Measurements from ENCODE around the gene DOK7. TPM values are rescaled to one million over a fixed set of nuclear protein-coding genes. Genes with fewer than 3 reads are reported as not detected.

The DOK7 gene
- total RNA-seq, 2 donors from 2014 or later = 6.3 to 7.0 TPM

- ATAC-seq (no peak), DNase-seq (no peak)
- Histone ChIP-seq H3K27ac (no peak overlapping the region), H3K27me3 (no peaks in the 10 kb centered on the region), H3K36me3 (replicated peaks in 1 of 2; ENCODE audit: insufficient read depth in 1 of 2, low read depth in 2 of 2) (no peaks in the 10 kb centered on the region), H3K4me3 (no peak overlapping the region), H3K4me1 (no peaks in the 10 kb centered on the region), H3K9me3 (no peaks in the 10 kb centered on the region)
- TF ChIP-seq, protein P1, sequence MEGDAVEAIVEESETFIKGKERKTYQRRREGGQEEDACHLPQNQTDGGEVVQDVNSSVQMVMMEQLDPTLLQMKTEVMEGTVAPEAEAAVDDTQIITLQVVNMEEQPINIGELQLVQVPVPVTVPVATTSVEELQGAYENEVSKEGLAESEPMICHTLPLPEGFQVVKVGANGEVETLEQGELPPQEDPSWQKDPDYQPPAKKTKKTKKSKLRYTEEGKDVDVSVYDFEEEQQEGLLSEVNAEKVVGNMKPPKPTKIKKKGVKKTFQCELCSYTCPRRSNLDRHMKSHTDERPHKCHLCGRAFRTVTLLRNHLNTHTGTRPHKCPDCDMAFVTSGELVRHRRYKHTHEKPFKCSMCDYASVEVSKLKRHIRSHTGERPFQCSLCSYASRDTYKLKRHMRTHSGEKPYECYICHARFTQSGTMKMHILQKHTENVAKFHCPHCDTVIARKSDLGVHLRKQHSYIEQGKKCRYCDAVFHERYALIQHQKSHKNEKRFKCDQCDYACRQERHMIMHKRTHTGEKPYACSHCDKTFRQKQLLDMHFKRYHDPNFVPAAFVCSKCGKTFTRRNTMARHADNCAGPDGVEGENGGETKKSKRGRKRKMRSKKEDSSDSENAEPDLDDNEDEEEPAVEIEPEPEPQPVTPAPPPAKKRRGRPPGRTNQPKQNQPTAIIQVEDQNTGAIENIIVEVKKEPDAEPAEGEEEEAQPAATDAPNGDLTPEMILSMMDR (IDR thresholded peaks at IDR 0.05) = no peak
- TF ChIP-seq POLR2A (IDR thresholded peaks at IDR 0.05) = no peak
- WGBS, 2 donors = 91 to 98% methylated on average over 10 to 23 of the region's 24 CpGs
- intact Hi-C loops (cut with DNase I) = no loop called here
Observed at GRCh38 chr4:3426465-3427133, 36.5 kb upstream of the DOK7 start.

DNA sequence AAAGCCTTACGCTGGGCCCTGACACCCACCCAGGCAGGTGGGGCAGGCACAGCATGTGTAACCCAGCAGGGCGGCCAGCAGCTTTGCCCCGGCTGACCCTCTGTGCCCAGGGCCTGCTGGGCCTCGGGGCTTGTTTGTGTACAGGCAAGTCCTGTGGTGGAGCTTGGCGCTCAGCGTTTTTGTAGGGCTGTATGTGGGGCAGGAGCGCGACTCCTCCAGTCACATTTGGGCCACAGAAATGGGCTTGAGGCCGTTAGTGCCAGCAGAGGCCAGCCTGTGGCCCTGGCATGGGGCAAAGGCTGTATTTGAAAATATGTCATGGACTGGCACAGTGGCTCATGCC is 36.0 kb upstream of the DOK7 start:
- Histone ChIP-seq H3K27ac (no peak overlapping the region), H3K4me3 (no peak overlapping the region), H3K9me3 (no peaks in the 10 kb centered on the region), H3K4me1 (no peaks in the 10 kb centered on the region), H3K36me3 (replicated peaks in 1 of 2; ENCODE audit: insufficient read depth in 1 of 2, low read depth in 2 of 2) (no peaks in the 10 kb centered on the region), H3K27me3 (no peaks in the 10 kb centered on the region)
- intact Hi-C loops (cut with DNase I) = no loop called here
- ATAC-seq (no peak), DNase-seq (no peak)
- TF ChIP-seq POLR2A (IDR thresholded peaks at IDR 0.05) = no peak
- TF ChIP-seq, protein P1 (IDR thresholded peaks at IDR 0.05) = no peak
- WGBS, 2 donors = 97 to 98% methylated on average over 8 to 9 of the region's 9 CpGs

DNA sequence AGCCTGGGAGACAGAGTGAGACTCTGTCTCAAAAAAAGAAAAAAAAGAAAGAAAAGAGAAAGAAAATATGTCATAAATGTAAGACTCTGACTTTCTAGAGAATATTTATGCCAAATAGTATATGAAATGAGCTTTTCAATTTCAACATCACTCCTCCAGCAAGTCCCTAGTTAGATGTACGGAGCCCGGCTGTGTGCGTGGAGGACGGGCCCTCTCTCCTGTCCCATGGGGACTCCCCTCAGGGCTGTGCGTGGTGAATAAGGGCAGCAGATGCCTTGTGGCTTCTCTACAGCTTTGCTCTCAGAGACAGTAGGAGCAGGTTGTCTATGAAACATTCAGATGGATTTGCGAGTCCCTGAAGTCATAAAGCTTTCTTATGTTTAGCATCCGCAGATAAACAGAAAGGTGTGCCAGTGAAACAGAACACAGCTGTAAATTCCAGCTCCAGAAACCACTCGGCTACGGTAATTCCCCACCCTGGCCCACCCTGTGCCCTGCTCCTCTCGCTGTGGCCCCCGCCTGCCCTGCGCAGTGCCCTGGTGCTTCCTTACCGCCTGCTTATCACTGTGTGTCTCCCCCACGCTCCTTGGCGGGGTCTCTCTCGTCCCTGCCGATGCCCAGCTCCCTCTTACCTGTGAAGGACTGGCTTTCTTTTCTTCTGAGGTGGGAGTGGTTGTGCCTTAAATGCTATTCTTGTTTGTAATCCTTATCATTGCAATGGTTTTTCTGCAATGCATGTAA is 35.2 kb upstream of the DOK7 start:
- ATAC-seq (no peak), DNase-seq (no peak)
- Histone ChIP-seq H3K4me1 (no peaks in the 10 kb centered on the region), H3K36me3 (replicated peaks in 1 of 2; ENCODE audit: insufficient read depth in 1 of 2, low read depth in 2 of 2) (no peaks in the 10 kb centered on the region), H3K9me3 (no peaks in the 10 kb centered on the region), H3K4me3 (no peak overlapping the region), H3K27me3 (no peaks in the 10 kb centered on the region), H3K27ac (no peak overlapping the region)
- WGBS, 2 donors = 92 to 95% methylated on average over 17 of the region's 17 CpGs
- intact Hi-C loops (cut with DNase I) = no loop called here
- no peak for TF ChIP-seq POLR2A (IDR thresholded peaks at IDR 0.05)
- TF ChIP-seq, protein P1 (IDR thresholded peaks at IDR 0.05) = no peak

DNA sequence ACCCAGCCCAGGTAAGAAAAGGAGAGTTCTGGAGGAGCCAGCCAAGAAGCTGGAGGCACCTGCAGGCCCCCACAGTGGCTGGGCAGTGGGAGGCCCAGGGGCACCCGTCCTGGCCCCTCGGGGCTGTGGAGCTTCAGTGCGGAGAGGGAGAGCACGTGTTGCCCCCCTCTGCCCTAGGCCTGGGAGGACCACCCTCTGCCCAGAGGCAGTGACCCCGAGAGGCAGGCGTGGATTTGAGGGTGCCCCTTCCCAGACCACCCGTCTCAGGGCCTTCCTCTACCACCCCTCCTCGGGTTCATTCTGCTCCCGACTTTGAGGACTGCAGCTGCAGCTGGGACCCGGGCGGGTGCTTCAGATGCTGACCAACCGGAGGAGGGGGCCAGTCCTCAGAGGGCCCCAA is 33.5 kb upstream of the DOK7 start:
- ATAC-seq = no peak
- WGBS, 2 donors = 92 to 94% methylated on average over 11 to 12 of the region's 12 CpGs
- H3K36me3 ChIP-seq (replicated peaks in 1 of 2; ENCODE audit: insufficient read depth in 1 of 2, low read depth in 2 of 2) = no peaks in the 10 kb centered on the region
- H3K9me3 ChIP-seq = no peaks in the 10 kb centered on the region
- H3K4me1 ChIP-seq = no peaks in the 10 kb centered on the region
- H3K27me3 ChIP-seq = no peaks in the 10 kb centered on the region
- DNase-seq = no peak
- TF ChIP-seq POLR2A (IDR thresholded peaks at IDR 0.05) = no peak
- TF ChIP-seq, protein P1 (IDR thresholded peaks at IDR 0.05) = no peak
- intact Hi-C loops (cut with DNase I) = no loop called here
- no peak overlapping the region for H3K4me3 ChIP-seq
- no peak overlapping the region for H3K27ac ChIP-seq

- H3K27ac ChIP-seq = no peak overlapping the region
- no peaks in the 10 kb centered on the region for H3K27me3 ChIP-seq
- 60 to 84% methylated on average over 1 to 21 of the region's 21 CpGs for WGBS, 2 donors
- H3K9me3 ChIP-seq = no peaks in the 10 kb centered on the region
- no peak for ATAC-seq
- TF ChIP-seq POLR2A (IDR thresholded peaks at IDR 0.05) = no peak
- TF ChIP-seq, protein P1 (IDR thresholded peaks at IDR 0.05) = no peak
- DNase-seq = no peak
- H3K36me3 ChIP-seq (replicated peaks in 1 of 2; ENCODE audit: insufficient read depth in 1 of 2, low read depth in 2 of 2) = no peaks in the 10 kb centered on the region
- no peaks in the 10 kb centered on the region for H3K4me1 ChIP-seq
- intact Hi-C loops (cut with DNase I) = no loop called here
- H3K4me3 ChIP-seq = no peak overlapping the region
Observed at GRCh38 chr4:3430524-3430923, 32.6 kb upstream of the DOK7 start.

Measured in body of pancreas (tissue), 4 donors.